Hepatocyte (in vitro differentiated cells): ENCODE measurements around the gene UBN1.

Experiments used
- EZH2 ChIP-seq: fragments of 200-600 bp; sonication (generic); IDR thresholded peaks from 2 replicates; pipeline ENCODE4 v1.6.1; 2016; ENCODE audit warnings: antibody characterized with exemption, mild to moderate bottlenecking, borderline replicate concordance
- EZH2phosphoT487 ChIP-seq: fragments of 200-600 bp; sonication (generic); IDR thresholded peaks from one replicate; pipeline ENCODE4 v1.6.1; 2018; ENCODE audit warnings: antibody characterized with exemption, mild to moderate bottlenecking, low read depth, moderate library complexity; ENCODE audit not compliant: unreplicated experiment, severe bottlenecking
- TF ChIP-seq, protein P1 (sequence below): fragments of 200-600 bp; sonication (generic); IDR thresholded peaks from 2 replicates; pipeline ENCODE4 v1.5.1; 2016; ENCODE audit warnings: antibody characterized with exemption, mild to moderate bottlenecking; ENCODE audit not compliant: poor library complexity

DNA sequence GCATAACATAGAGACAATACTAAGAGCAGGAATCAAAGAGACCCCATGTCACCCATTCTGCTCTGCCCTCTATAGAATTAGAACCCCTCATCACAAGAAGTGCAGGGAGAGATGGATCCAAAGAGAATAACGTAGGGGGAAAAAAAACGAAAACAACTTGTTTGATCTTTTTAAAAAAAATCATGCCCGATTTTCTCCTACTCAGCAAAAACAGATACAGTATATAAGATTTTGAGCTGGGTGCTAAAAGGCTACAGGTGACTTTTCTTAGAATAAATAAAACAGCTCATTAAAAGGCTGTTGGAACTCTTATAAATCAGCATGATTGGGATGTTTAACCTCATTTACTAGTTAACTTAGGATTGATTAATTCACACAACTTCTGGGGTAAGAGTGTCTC is 17.4 kb downstream of the UBN1 start:
- TF ChIP-seq, protein P1, sequence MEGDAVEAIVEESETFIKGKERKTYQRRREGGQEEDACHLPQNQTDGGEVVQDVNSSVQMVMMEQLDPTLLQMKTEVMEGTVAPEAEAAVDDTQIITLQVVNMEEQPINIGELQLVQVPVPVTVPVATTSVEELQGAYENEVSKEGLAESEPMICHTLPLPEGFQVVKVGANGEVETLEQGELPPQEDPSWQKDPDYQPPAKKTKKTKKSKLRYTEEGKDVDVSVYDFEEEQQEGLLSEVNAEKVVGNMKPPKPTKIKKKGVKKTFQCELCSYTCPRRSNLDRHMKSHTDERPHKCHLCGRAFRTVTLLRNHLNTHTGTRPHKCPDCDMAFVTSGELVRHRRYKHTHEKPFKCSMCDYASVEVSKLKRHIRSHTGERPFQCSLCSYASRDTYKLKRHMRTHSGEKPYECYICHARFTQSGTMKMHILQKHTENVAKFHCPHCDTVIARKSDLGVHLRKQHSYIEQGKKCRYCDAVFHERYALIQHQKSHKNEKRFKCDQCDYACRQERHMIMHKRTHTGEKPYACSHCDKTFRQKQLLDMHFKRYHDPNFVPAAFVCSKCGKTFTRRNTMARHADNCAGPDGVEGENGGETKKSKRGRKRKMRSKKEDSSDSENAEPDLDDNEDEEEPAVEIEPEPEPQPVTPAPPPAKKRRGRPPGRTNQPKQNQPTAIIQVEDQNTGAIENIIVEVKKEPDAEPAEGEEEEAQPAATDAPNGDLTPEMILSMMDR = no peak
- TF ChIP-seq EZH2 (no peak), EZH2phosphoT487 (no peak)
